ENCODE data around the gene PGAM2. TPM values are rescaled to one million over a fixed set of nuclear protein-coding genes. Genes with fewer than 3 reads are reported as not detected.

The PGAM2 gene
- total and polyA plus RNA-seq, 2 experiments from 2014 or later: 2.9 to 7.8 TPM

GRCh38 chr7:44063547-44063893, 1.8 kb downstream of the PGAM2 start (continued):
- TF ChIP-seq EZH2 (IDR thresholded peaks at IDR 0.05; ENCODE audit: low read depth, unreplicated experiment): no peak
- TF ChIP-seq, protein P1, sequence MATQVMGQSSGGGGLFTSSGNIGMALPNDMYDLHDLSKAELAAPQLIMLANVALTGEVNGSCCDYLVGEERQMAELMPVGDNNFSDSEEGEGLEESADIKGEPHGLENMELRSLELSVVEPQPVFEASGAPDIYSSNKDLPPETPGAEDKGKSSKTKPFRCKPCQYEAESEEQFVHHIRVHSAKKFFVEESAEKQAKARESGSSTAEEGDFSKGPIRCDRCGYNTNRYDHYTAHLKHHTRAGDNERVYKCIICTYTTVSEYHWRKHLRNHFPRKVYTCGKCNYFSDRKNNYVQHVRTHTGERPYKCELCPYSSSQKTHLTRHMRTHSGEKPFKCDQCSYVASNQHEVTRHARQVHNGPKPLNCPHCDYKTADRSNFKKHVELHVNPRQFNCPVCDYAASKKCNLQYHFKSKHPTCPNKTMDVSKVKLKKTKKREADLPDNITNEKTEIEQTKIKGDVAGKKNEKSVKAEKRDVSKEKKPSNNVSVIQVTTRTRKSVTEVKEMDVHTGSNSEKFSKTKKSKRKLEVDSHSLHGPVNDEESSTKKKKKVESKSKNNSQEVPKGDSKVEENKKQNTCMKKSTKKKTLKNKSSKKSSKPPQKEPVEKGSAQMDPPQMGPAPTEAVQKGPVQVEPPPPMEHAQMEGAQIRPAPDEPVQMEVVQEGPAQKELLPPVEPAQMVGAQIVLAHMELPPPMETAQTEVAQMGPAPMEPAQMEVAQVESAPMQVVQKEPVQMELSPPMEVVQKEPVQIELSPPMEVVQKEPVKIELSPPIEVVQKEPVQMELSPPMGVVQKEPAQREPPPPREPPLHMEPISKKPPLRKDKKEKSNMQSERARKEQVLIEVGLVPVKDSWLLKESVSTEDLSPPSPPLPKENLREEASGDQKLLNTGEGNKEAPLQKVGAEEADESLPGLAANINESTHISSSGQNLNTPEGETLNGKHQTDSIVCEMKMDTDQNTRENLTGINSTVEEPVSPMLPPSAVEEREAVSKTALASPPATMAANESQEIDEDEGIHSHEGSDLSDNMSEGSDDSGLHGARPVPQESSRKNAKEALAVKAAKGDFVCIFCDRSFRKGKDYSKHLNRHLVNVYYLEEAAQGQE (IDR thresholded peaks at IDR 0.05; ENCODE audit: unreplicated experiment): no peak
- TF ChIP-seq ZNF114 (CRISPR knock-in tag; IDR thresholded peaks at IDR 0.05): no peak
- TF ChIP-seq ZNF331 (CRISPR knock-in tag; IDR thresholded peaks at IDR 0.05; ENCODE audit: low read depth): no peak

DNA sequence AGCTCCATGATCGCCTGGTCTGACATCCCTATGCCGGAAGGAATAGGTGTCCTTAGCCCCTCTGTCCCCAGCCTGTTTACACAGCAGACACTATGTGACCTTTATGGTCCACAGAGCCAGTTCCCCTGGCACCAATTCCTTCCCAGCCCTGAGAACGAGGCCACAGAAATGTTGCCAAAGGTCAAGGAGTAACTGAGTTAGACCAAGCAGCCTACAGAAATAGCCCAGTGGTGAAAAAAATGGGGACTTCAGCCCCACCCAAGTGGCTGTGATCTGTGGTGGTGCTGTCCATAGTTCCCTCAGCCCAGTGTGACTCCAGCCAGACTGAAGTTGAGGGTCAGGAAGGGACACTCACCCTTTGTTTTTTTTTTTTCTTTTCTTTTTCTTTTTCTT, 2.5 kb downstream of the PGAM2 start:
- Mint-ChIP-seq H3K4me3 (no peak overlapping the region), H3K27me3 (ENCODE audit: insufficient read depth, low read depth, poor library complexity) (peaks cover 21% of the 10 kb centered on the region), H3K27ac (no peak overlapping the region), H3K9me3 (no peaks in the 10 kb centered on the region; the same call in 2 of the 3 replicates), H3K36me3 (ENCODE audit: low read depth) (peaks cover 34% of the 10 kb centered on the region), H3K4me1 (peaks cover 29% of the 10 kb centered on the region)
- Histone ChIP-seq H3K4me1 (ENCODE audit: insufficient read depth) (peaks cover 27% of the 10 kb centered on the region), H4K20me1 (replicated peaks; ENCODE audit: insufficient read depth) (0 out of 2 replicates have a peak, but pooled peaks cover 7% of the 10 kb centered on the region), H3K27ac (ENCODE audit: low read depth) (no peak overlapping the region), H3K4me3 (no peak overlapping the region), H3K9me2 (ENCODE audit: insufficient read depth) (no peaks in the 10 kb centered on the region), H3K79me2 (replicated peaks; ENCODE audit: insufficient read depth) (no peaks in the 10 kb centered on the region), H3K27me3 (ENCODE audit: insufficient read depth) (peaks cover 8% of the 10 kb centered on the region; the same call in 1 of the 2 replicates), H3K4me2 (no peak overlapping the region), H3K36me3 (ENCODE audit: insufficient read depth) (no peaks in the 10 kb centered on the region; the same call in 1 of the 2 replicates), H2AFZ (no peak overlapping the region), H3F3A (replicated peaks; ENCODE audit: low read depth) (peaks cover 5% of the 10 kb centered on the region; the same call in 1 of the 2 replicates)
- DNase-seq (ENCODE audit: low spot score) (no peak), ATAC-seq (no peak)
- TF ChIP-seq EZH2phosphoT487 (IDR thresholded peaks at IDR 0.05; ENCODE audit: unreplicated experiment): no peak
- no peak for TF ChIP-seq JUNB (IDR thresholded peaks at IDR 0.05; ENCODE audit: unreplicated experiment)

GRCh38 chr7:44062180-44062902, 3.0 kb downstream of the PGAM2 start:
- TF ChIP-seq ZNF462 (CRISPR knock-in tag; IDR thresholded peaks at IDR 0.05) (no peak), CREB1 (CRISPR knock-in tag; IDR thresholded peaks at IDR 0.05; ENCODE audit: low read depth) (no peak), JUNB (IDR thresholded peaks at IDR 0.05; ENCODE audit: unreplicated experiment) (no peak), EZH2 (IDR thresholded peaks at IDR 0.05; ENCODE audit: low read depth, unreplicated experiment) (no peak)
- ATAC-seq: no peak

More at GRCh38 chr7:44062180-44062902, 3.0 kb downstream of the PGAM2 start:
- Mint-ChIP-seq H3K9me3 (no peaks in the 10 kb centered on the region; the same call in 2 of the 3 replicates), H3K36me3 (ENCODE audit: low read depth) (peaks cover 40% of the 10 kb centered on the region), H3K27me3 (ENCODE audit: insufficient read depth, low read depth, poor library complexity) (peaks cover 18% of the 10 kb centered on the region), H3K4me3 (no peak overlapping the region), H3K4me1 (peaks cover 29% of the 10 kb centered on the region), H3K27ac (no peak overlapping the region)
- Histone ChIP-seq H3K9me2 (ENCODE audit: insufficient read depth) (no peaks in the 10 kb centered on the region), H3K4me1 (ENCODE audit: insufficient read depth) (peaks cover 27% of the 10 kb centered on the region), H3K36me3 (ENCODE audit: insufficient read depth) (no peaks in the 10 kb centered on the region; the same call in 1 of the 2 replicates), H3K27ac (ENCODE audit: low read depth) (no peak overlapping the region), H3K27me3 (ENCODE audit: insufficient read depth) (peaks cover 2% of the 10 kb centered on the region; the same call in 1 of the 2 replicates), H3K79me2 (replicated peaks; ENCODE audit: insufficient read depth) (no peaks in the 10 kb centered on the region), H3K4me3 (no peak overlapping the region), H4K20me1 (replicated peaks; ENCODE audit: insufficient read depth) (0 out of 2 replicates have a peak, but pooled peaks cover 7% of the 10 kb centered on the region), H2AFZ (no peak overlapping the region), H3K4me2 (no peak overlapping the region), H3F3A (replicated peaks; ENCODE audit: low read depth) (peaks cover 5% of the 10 kb centered on the region; the same call in 1 of the 2 replicates)
- DNase-seq (ENCODE audit: low spot score): no peak
